Fibroblast of lung (primary cell): ENCODE data around the gene CLDN19. TPM values are rescaled to one million over a fixed set of nuclear protein-coding genes. Genes with fewer than 3 reads are reported as not detected.

Experiments
- DNase-seq, 2 donors: peaks; one replicate each; pipeline versions ENCODE4 v3.0.0 to v3.0.0-alpha.2; 2010; ENCODE audit warnings: low read depth in 2 of 2
- H2AFZ ChIP-seq: 2 replicates; pipeline ENCODE4 v1.5.1; 2012; ENCODE audit warnings: low read length, control low read depth, inconsistent platforms
- H3K27ac ChIP-seq: 2 replicates; pipeline ENCODE4 v1.5.1; 2011; ENCODE audit warnings: low read length, control low read depth; ENCODE audit not compliant: insufficient read depth
- H3K27me3 ChIP-seq: 2 replicates; pipeline ENCODE4 v1.5.1; 2011; ENCODE audit warnings: mild to moderate bottlenecking, low read length; ENCODE audit not compliant: control insufficient read depth, insufficient read depth
- H3K36me3 ChIP-seq: 2 replicates; pipeline ENCODE4 v1.5.1; 2011; ENCODE audit warnings: low read length; ENCODE audit not compliant: control insufficient read depth, insufficient read depth
- H3K4me1 ChIP-seq: 2 replicates; pipeline ENCODE4 v1.5.1; 2011; ENCODE audit warnings: low read length; ENCODE audit not compliant: control insufficient read depth, insufficient read depth; ENCODE audit errors: extremely low read depth
- H3K4me2 ChIP-seq: 2 replicates; pipeline ENCODE4 v1.5.1; 2011; ENCODE audit warnings: low read length, control low read depth; ENCODE audit not compliant: insufficient read depth; ENCODE audit errors: extremely low read depth
- H3K4me3 ChIP-seq, 4 experiments: fragments of 200-600 bp in 1 of 4; sonication (generic) in 1 of 4; replicated peaks in 1 of 4; 2 replicates each; pipeline ENCODE4 v1.5.1; 2011 to 2016; ENCODE audit warnings: low read length in 4 of 4, low read depth in 3 of 4, mild to moderate bottlenecking in 3 of 4, control low read depth in 2 of 4, inconsistent platforms in 1 of 4, mixed read lengths in 1 of 4; ENCODE audit not compliant: insufficient read depth in 1 of 4; ENCODE audit errors: control extremely low read depth in 1 of 4
- H3K79me2 ChIP-seq: 2 replicates; pipeline ENCODE4 v1.5.1; 2012; ENCODE audit warnings: mild to moderate bottlenecking, low read length, inconsistent platforms; ENCODE audit not compliant: control insufficient read depth, insufficient read depth
- H3K9ac ChIP-seq: 2 replicates; pipeline ENCODE4 v1.5.1; 2011; ENCODE audit warnings: mild to moderate bottlenecking, low read length, control low read depth; ENCODE audit not compliant: insufficient read depth
- H3K9me3 ChIP-seq: 2 replicates; pipeline ENCODE4 v1.5.1; 2012; ENCODE audit warnings: low read depth, low read length; ENCODE audit not compliant: control insufficient read depth, insufficient read depth
- H4K20me1 ChIP-seq: 2 replicates; pipeline ENCODE4 v1.5.1; 2011; ENCODE audit warnings: low read length; ENCODE audit not compliant: control insufficient read depth, insufficient read depth; ENCODE audit errors: extremely low read depth
- CTCF ChIP-seq, 2 donors: IDR thresholded peaks in 1 of 2; conservative IDR thresholded peaks in 1 of 2; 1 replicate in 1 of 2; 2 replicates in 1 of 2; pipeline ENCODE4 v1.5.1; 2011 to 2012; ENCODE audit warnings: low read length in 2 of 2, control low read depth in 1 of 2, inconsistent platforms in 1 of 2, low read depth in 1 of 2, mild to moderate bottlenecking in 1 of 2
- EZH2 ChIP-seq: IDR thresholded peaks from 2 replicates; pipeline ENCODE4 v1.5.1; 2012; ENCODE audit warnings: low read length, control low read depth, mild to moderate bottlenecking; ENCODE audit errors: missing control alignments
- polyA plus RNA-seq, 2 donors: library from polyadenylated mRNA; depleted of rRNA in 1 of 2; stranded (reverse) in 1 of 2; unstranded in 1 of 2; fragments of >200 nt; gene quantifications; 2 replicates each; pipeline ENCODE4 v1.2.1, GENCODE V29; 2011 to 2012; ENCODE audit warnings: missing spikeins in 1 of 2
- total RNA-seq: library from RNA; depleted of rRNA; stranded (reverse); fragments of >200 nt; gene quantifications from 2 replicates; pipeline ENCODE4 v1.2.1, GENCODE V29; 2014

CLDN19 gene
- total and polyA plus RNA-seq, 2 donors (not counting 1 experiment from before 2014, with no cell fraction given) = not detected

GRCh38 chr1:42742141-42742540 lies 2.1 kb upstream of the CLDN19 start:
- no peak overlapping the region for H3K27ac ChIP-seq
- no peak for DNase-seq
- no peak overlapping the region for H3K4me3 ChIP-seq
- no peak overlapping the region for H3K9ac ChIP-seq
- H3K4me2 ChIP-seq = no peak overlapping the region
- no peaks in the 10 kb centered on the region for H3K4me1 ChIP-seq
- TF ChIP-seq EZH2 (no peak), CTCF (conservative IDR thresholded peaks at IDR 0.05 in 1 of 2, IDR thresholded peaks at IDR 0.05 in 1 of 2; ENCODE audit: low read depth in 1 of 2, low read length in 2 of 2) (no peak)
- peaks cover 8% of the 10 kb centered on the region for H3K36me3 ChIP-seq
- no peak overlapping the region for H2AFZ ChIP-seq
- no peaks in the 10 kb centered on the region for H4K20me1 ChIP-seq
- no peaks in the 10 kb centered on the region for H3K27me3 ChIP-seq
- no peaks in the 10 kb centered on the region for H3K79me2 ChIP-seq
- no peaks in the 10 kb centered on the region for H3K9me3 ChIP-seq

GRCh38 chr1:42741706-42742105 lies 1.7 kb upstream of the CLDN19 start:
- peaks cover 6% of the 10 kb centered on the region for H3K36me3 ChIP-seq
- no peaks in the 10 kb centered on the region for H3K79me2 ChIP-seq
- H4K20me1 ChIP-seq = no peaks in the 10 kb centered on the region
- no peak for DNase-seq
- no peak overlapping the region for H3K4me2 ChIP-seq
- H3K4me3 ChIP-seq = no peak overlapping the region
- no peak overlapping the region for H3K9ac ChIP-seq
- no peak overlapping the region for H3K27ac ChIP-seq
- H2AFZ ChIP-seq = no peak overlapping the region
- no peaks in the 10 kb centered on the region for H3K9me3 ChIP-seq
- no peaks in the 10 kb centered on the region for H3K27me3 ChIP-seq
- H3K4me1 ChIP-seq = no peaks in the 10 kb centered on the region
- TF ChIP-seq EZH2 (no peak), CTCF (conservative IDR thresholded peaks at IDR 0.05 in 1 of 2, IDR thresholded peaks at IDR 0.05 in 1 of 2; ENCODE audit: low read depth in 1 of 2, low read length in 2 of 2) (no peak)

- Histone ChIP-seq H3K27me3 (no peaks in the 10 kb centered on the region), H3K4me3 (no peak overlapping the region), H3K4me1 (no peaks in the 10 kb centered on the region), H3K4me2 (no peak overlapping the region), H4K20me1 (no peaks in the 10 kb centered on the region), H2AFZ (no peak overlapping the region), H3K36me3 (peaks cover 3% of the 10 kb centered on the region), H3K9ac (no peak overlapping the region), H3K9me3 (no peaks in the 10 kb centered on the region), H3K27ac (no peak overlapping the region), H3K79me2 (no peaks in the 10 kb centered on the region)
- DNase-seq = no peak
- no peak for TF ChIP-seq EZH2
- TF ChIP-seq CTCF (conservative IDR thresholded peaks at IDR 0.05 in 1 of 2, IDR thresholded peaks at IDR 0.05 in 1 of 2; ENCODE audit: low read depth in 1 of 2, low read length in 2 of 2) = no peak
Measured at GRCh38 chr1:42740851-42741580, 980 bp upstream of the CLDN19 start.
